HCT116 (cell line): ENCODE data around the gene LDAH. TPM values are rescaled to one million over a fixed set of nuclear protein-coding genes. Genes with fewer than 3 reads are reported as not detected.

Experiments used
- ATAC-seq: fragments of 200-7000 bp; cut with Tn5 transposase; 2 replicates; pipeline ENCODE4 v1.9.1; 2020; ENCODE audit warnings: mild to moderate bottlenecking, moderate library complexity
- BruUV-seq: library from RNA; stranded (reverse); fragments of 400-500 nt; replicated peaks from 2 replicates; lab custom pipeline; 2021; lab: Mats Ljungman, UMichigan
- CTCF ChIA-PET: fragments of 300-600 bp; sonication (Branson Sonifier 250); formaldehyde crosslinking; loops from one replicate; lab custom pipeline; 2021; ENCODE audit warnings: antibody characterized with exemption; lab: Charles Lee
- POLR2A ChIA-PET: fragments of 300-600, 350-600 bp; sonication (Branson Sonifier 250); formaldehyde crosslinking; loops from one replicate; lab custom pipeline; 2021; ENCODE audit warnings: antibody characterized with exemption; lab: Charles Lee
- RAD21 ChIA-PET, 2 experiments: fragments of 300-600 bp; sonication (Branson Sonifier 250); formaldehyde crosslinking; loops; one replicate each; lab custom pipeline; 2023; ENCODE audit warnings: low total read pairs in 2 of 2; ENCODE audit not compliant: uncharacterized antibody in 2 of 2, unreplicated experiment in 2 of 2, low non-redundant PET in 1 of 2; lab: Charles Lee
- DNase-seq: peaks from one replicate; pipeline ENCODE4 v3.0.0-alpha.2; 2010; ENCODE audit warnings: low read depth, low spot score
- H2AFZ ChIP-seq: fragments of 200-600 bp; shearing (Covaris generic), sonication (generic); 2 replicates; pipeline ENCODE4 v1.6.1; 2017; ENCODE audit warnings: low read depth, mixed run types, mixed read lengths, antibody characterized with exemption, low read length; ENCODE audit not compliant: poor library complexity, severe bottlenecking
- H3K27ac ChIP-seq: 2 replicates; pipeline ENCODE4 v1.5.1; 2012; ENCODE audit warnings: low read depth, low read length
- H3K27me3 ChIP-seq: fragments of 200-600 bp; sonication (generic); 2 replicates; pipeline ENCODE4 v1.6.1; 2016; ENCODE audit warnings: mixed run types, low read length, mixed read lengths; ENCODE audit not compliant: insufficient read depth
- H3K36me3 ChIP-seq, 2 experiments: fragments of 200-500 bp in 1 of 2; fragments of 200-600 bp in 1 of 2; sonication (Bioruptor generic) in 1 of 2; sonication (generic) in 1 of 2; 2 replicates each; pipeline versions ENCODE4 v1.5.1 to v1.6.1; 2014 to 2016; ENCODE audit warnings: low read length in 2 of 2, inconsistent platforms in 1 of 2, mixed read lengths in 1 of 2, mixed run types in 1 of 2; ENCODE audit not compliant: insufficient read depth in 2 of 2, control insufficient read depth in 1 of 2
- H3K4me1 ChIP-seq, 2 experiments: fragments of 200-600 bp in 1 of 2; sonication (generic) in 1 of 2; 2 replicates each; pipeline versions ENCODE4 v1.5.1 to v1.6.1; 2012 to 2017; ENCODE audit warnings: low read length in 2 of 2, inconsistent platforms in 1 of 2, mild to moderate bottlenecking in 1 of 2, mixed read lengths in 1 of 2, mixed run types in 1 of 2, moderate library complexity in 1 of 2; ENCODE audit not compliant: insufficient read depth in 2 of 2, control insufficient read depth in 1 of 2
- H3K4me2 ChIP-seq: fragments of 200-600 bp; sonication (generic); 2 replicates; pipeline ENCODE4 v1.6.1; 2017; ENCODE audit warnings: mixed run types, low read length, mixed read lengths
- H3K4me3 ChIP-seq, 2 experiments: fragments of 200-600 bp in 1 of 2; sonication (generic) in 1 of 2; replicated peaks in 1 of 2; 2 replicates each; pipeline ENCODE4 v1.5.1; 2011 to 2016; ENCODE audit warnings: low read length in 2 of 2, control low read depth in 1 of 2, low read depth in 1 of 2, mild to moderate bottlenecking in 1 of 2, mixed read lengths in 1 of 2, mixed run types in 1 of 2
- H3K79me2 ChIP-seq: fragments of 200-600 bp; sonication (generic); 2 replicates; pipeline ENCODE4 v1.6.1; 2017; ENCODE audit warnings: mild to moderate bottlenecking, mixed run types, low read length, moderate library complexity, mixed read lengths; ENCODE audit not compliant: insufficient read depth
- H3K9ac ChIP-seq: fragments of 200-600 bp; sonication (generic); 2 replicates; pipeline ENCODE4 v1.6.1; 2016; ENCODE audit warnings: low read length, mixed read lengths
- H3K9me2 ChIP-seq: fragments of 200-600 bp; sonication (generic), shearing (Covaris generic); 2 replicates; pipeline ENCODE4 v1.6.1; 2017; ENCODE audit warnings: mixed run types, mild to moderate bottlenecking, moderate library complexity; ENCODE audit not compliant: insufficient read depth
- H3K9me3 ChIP-seq, 2 experiments: fragments of 200-500 bp in 1 of 2; fragments of 200-600 bp in 1 of 2; sonication (Bioruptor generic) in 1 of 2; sonication (generic) in 1 of 2; 2 replicates each; pipeline ENCODE4 v1.6.1; 2014 to 2017; ENCODE audit warnings: low read length in 2 of 2, mixed read lengths in 2 of 2, inconsistent platforms in 1 of 2, low read depth in 1 of 2, mild to moderate bottlenecking in 1 of 2, mixed run types in 1 of 2, moderate library complexity in 1 of 2; ENCODE audit not compliant: control insufficient read depth in 1 of 2, insufficient read depth in 1 of 2
- H4K20me1 ChIP-seq: fragments of 200-600 bp; sonication (generic), shearing (Covaris generic); 2 replicates; pipeline ENCODE4 v1.6.1; 2017; ENCODE audit warnings: mixed run types, mild to moderate bottlenecking, moderate library complexity; ENCODE audit not compliant: insufficient read depth
- CBX3 ChIP-seq: IDR thresholded peaks from 2 replicates; pipeline ENCODE4 v1.6.1; 2012; ENCODE audit warnings: low read depth
- EGR1 ChIP-seq: IDR thresholded peaks from 2 replicates; pipeline ENCODE4 v1.6.1; 2012; ENCODE audit warnings: low read depth
- ELF1 ChIP-seq: IDR thresholded peaks from 2 replicates; pipeline ENCODE4 v1.6.1; 2012; ENCODE audit warnings: low read depth, borderline replicate concordance
- EZH2 ChIP-seq: fragments of 200-600 bp; sonication (generic); IDR thresholded peaks from 2 replicates; pipeline ENCODE4 v1.6.1; 2017; ENCODE audit warnings: antibody characterized with exemption, mixed run types
- FOSL1 ChIP-seq: IDR thresholded peaks from 2 replicates; pipeline ENCODE4 v1.6.1; 2012; ENCODE audit warnings: low read depth
- JUND ChIP-seq: IDR thresholded peaks from 2 replicates; pipeline ENCODE4 v1.6.1; 2012
- MAX ChIP-seq: IDR thresholded peaks from 2 replicates; pipeline ENCODE4 v1.6.1; 2012
- POLR2A ChIP-seq: IDR thresholded peaks from 2 replicates; pipeline ENCODE4 v1.7.0; 2011; ENCODE audit warnings: borderline replicate concordance; ENCODE audit not compliant: insufficient read depth, insufficient read length; ENCODE audit errors: extremely low read depth
- POLR2AphosphoS5 ChIP-seq: IDR thresholded peaks from 2 replicates; pipeline ENCODE4 v1.6.1; 2011; ENCODE audit warnings: mild to moderate bottlenecking, low read depth, low read length, moderate library complexity
- RAD21 ChIP-seq: IDR thresholded peaks from 2 replicates; pipeline ENCODE4 v1.6.1; 2012; ENCODE audit warnings: low read depth, mild to moderate bottlenecking
- REST ChIP-seq: IDR thresholded peaks from 2 replicates; pipeline ENCODE4 v1.6.1; 2012; ENCODE audit warnings: low read depth
- SRF ChIP-seq: IDR thresholded peaks from 2 replicates; pipeline ENCODE4 v1.6.1; 2012; ENCODE audit warnings: low read depth
- TCF7L2 ChIP-seq: IDR thresholded peaks from 2 replicates; pipeline ENCODE4 v1.7.0; 2011; ENCODE audit warnings: borderline replicate concordance, inconsistent platforms; ENCODE audit not compliant: insufficient read depth, insufficient read length; ENCODE audit errors: extremely low read depth
- YY1 ChIP-seq: IDR thresholded peaks from 2 replicates; pipeline ENCODE4 v1.6.1; 2011; ENCODE audit warnings: low read length, low read depth, moderate library complexity, mild to moderate bottlenecking; ENCODE audit not compliant: insufficient replicate concordance; ENCODE audit errors: extremely low read depth
- ZBTB33 ChIP-seq: IDR thresholded peaks from 2 replicates; pipeline ENCODE4 v1.6.1; 2011; ENCODE audit warnings: mild to moderate bottlenecking, low read length, moderate library complexity; ENCODE audit not compliant: insufficient replicate concordance; ENCODE audit errors: extremely low read depth
- intact Hi-C: fragments of 100-400 bp; cut with micrococcal nuclease; formaldehyde crosslinking; loops from 2 replicates; pipeline ENCODE4 v1.10.0; 2022
- total RNA-seq: library from RNA; stranded (reverse); gene quantifications from one replicate; pipeline ENCODE4 v1.2.1, GENCODE V29; 2021; ENCODE audit not compliant: unreplicated experiment

The LDAH gene
- total RNA-seq, 1 experiment from 2014 or later, result 25.7 TPM

DNA sequence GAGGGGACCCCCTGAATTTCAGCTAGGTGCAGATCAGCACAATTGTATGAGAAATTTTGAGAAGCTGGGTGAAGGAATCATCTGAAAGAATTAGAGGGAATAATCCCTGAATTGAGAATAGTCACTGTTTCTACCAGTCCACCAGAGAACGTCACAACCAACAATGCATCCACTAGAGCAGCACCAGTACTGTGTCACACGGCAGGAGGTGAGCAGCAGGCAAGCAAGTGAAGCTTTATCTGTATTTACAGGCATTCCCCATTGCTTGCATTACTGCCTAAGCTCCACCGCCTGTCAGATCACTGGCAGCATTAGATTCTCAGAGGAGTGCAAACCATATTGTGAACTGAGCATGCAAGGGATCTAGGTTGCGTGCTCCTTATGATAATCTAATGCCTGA is 115.3 kb downstream of the LDAH start:
- Histone ChIP-seq H3K9me2 (no peaks in the 10 kb centered on the region), H2AFZ (no peak overlapping the region), H4K20me1 (peaks cover 4% of the 10 kb centered on the region; the same call in 1 of the 2 replicates), H3K4me3 (no peak overlapping the region), H3K27me3 (no peaks in the 10 kb centered on the region), H3K9me3 (no peaks in the 10 kb centered on the region), H3K79me2 (no peaks in the 10 kb centered on the region), H3K36me3 (no peaks in the 10 kb centered on the region), H3K9ac (no peak overlapping the region)
- DNase-seq, result no peak
- ChIA-PET CTCF (no interaction called here), RAD21 (no interaction called here)
- intact Hi-C loops, result no loop called here
- BruUV-seq, result no TSS peak
- TF ChIP-seq POLR2A, result no peak
- no peak for TF ChIP-seq POLR2AphosphoS5
- no peak for TF ChIP-seq RAD21
- TF ChIP-seq, all 23 proteins: peak for 0
- H3K27ac ChIP-seq, result no peak overlapping the region
- H3K4me1 ChIP-seq, result no peaks in the 10 kb centered on the region
- ATAC-seq, result no peak
- H3K4me2 ChIP-seq, result no peak overlapping the region
- POLR2A ChIA-PET, result no interaction called here

DNA sequence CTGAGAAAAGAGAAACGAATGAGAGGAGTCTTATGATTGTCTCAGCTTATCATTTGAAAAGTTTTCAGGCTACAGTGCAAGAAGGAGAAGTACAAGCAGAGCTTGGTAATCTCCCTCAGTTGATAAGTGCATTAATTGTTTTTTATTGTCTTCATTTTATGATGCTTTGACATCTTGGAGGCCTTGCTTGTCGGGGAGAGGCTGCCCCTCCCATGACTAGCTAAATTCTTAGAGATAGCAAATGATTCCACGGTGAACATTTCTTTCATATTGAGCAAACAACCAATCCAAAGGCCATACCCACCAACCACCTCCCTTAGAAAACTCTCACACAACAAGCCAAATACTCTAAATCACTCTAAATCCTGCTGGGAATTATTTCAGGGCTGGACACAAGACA is 116.1 kb downstream of the LDAH start:
- RAD21 ChIA-PET, result no interaction called here
- DNase-seq (no peak), ATAC-seq (no peak)
- H3K4me3 ChIP-seq, result no peak overlapping the region
- POLR2A ChIA-PET, result no interaction called here
- H3K36me3 ChIP-seq, result no peaks in the 10 kb centered on the region
- intact Hi-C loops, result no loop called here
- H2AFZ ChIP-seq, result no peak overlapping the region
- no peaks in the 10 kb centered on the region for H3K9me3 ChIP-seq
- no peaks in the 10 kb centered on the region for H3K4me1 ChIP-seq
- CTCF ChIA-PET, result no interaction called here
- no peak overlapping the region for H3K4me2 ChIP-seq
- no TSS peak for BruUV-seq
- no peaks in the 10 kb centered on the region for H3K79me2 ChIP-seq
- no peaks in the 10 kb centered on the region for H3K9me2 ChIP-seq
- no peak overlapping the region for H3K9ac ChIP-seq
- H3K27ac ChIP-seq, result no peak overlapping the region
- H4K20me1 ChIP-seq, result peaks cover 4% of the 10 kb centered on the region; the same call in 1 of the 2 replicates
- no peaks in the 10 kb centered on the region for H3K27me3 ChIP-seq
- TF ChIP-seq ELF1, result no peak
- TF ChIP-seq JUND, result no peak
- TF ChIP-seq ZBTB33, result no peak
- no peak for TF ChIP-seq SRF
- TF ChIP-seq EZH2, result no peak
- no peak for TF ChIP-seq EGR1
- TF ChIP-seq RAD21, result no peak
- TF ChIP-seq POLR2AphosphoS5, result no peak
- TF ChIP-seq YY1, result no peak
- no peak for TF ChIP-seq CBX3
- TF ChIP-seq TCF7L2, result no peak
- TF ChIP-seq MAX, result no peak
- no peak for TF ChIP-seq FOSL1
- no peak for TF ChIP-seq POLR2A
- TF ChIP-seq REST, result no peak
